Neuronal stem cell (in vitro differentiated cells): ENCODE results near the gene ECHDC1.

ENCODE experiments used
- DNase-seq: peaks from one replicate; pipeline ENCODE4 v3.0.0-alpha.2; 2013; ENCODE audit warnings: low spot score
- H2AFZ ChIP-seq: one replicate; pipeline ENCODE4 v1.6.1; 2013; ENCODE audit warnings: mild to moderate bottlenecking, low read length, inconsistent platforms
- H2AK5ac ChIP-seq: 2 replicates; pipeline ENCODE4 v1.6.1; 2013; ENCODE audit warnings: low read depth, mild to moderate bottlenecking, inconsistent platforms, low read length, moderate library complexity, mixed read lengths
- H2BK120ac ChIP-seq: 2 replicates; pipeline ENCODE4 v1.6.1; 2013; ENCODE audit warnings: low read depth, mild to moderate bottlenecking, inconsistent platforms, low read length, moderate library complexity, mixed read lengths
- H2BK12ac ChIP-seq: one replicate; pipeline ENCODE4 v1.6.1; 2013; ENCODE audit warnings: low read length, inconsistent platforms
- H2BK15ac ChIP-seq: 2 replicates; pipeline ENCODE4 v1.6.1; 2013; ENCODE audit warnings: mild to moderate bottlenecking, low read length, inconsistent platforms, mixed read lengths
- H2BK5ac ChIP-seq: one replicate; pipeline ENCODE4 v1.6.1; 2013; ENCODE audit warnings: inconsistent platforms, mild to moderate bottlenecking, low read length, moderate library complexity
- H3K14ac ChIP-seq: one replicate; pipeline ENCODE4 v1.6.1; 2013; ENCODE audit warnings: low read length, inconsistent platforms
- H3K18ac ChIP-seq: 2 replicates; pipeline ENCODE4 v1.6.1; 2013; ENCODE audit warnings: low read length, inconsistent platforms
- H3K23ac ChIP-seq: 2 replicates; pipeline ENCODE4 v1.6.1; 2013; ENCODE audit warnings: low read depth, mild to moderate bottlenecking, mixed read lengths, low read length, inconsistent platforms; ENCODE audit not compliant: poor library complexity
- H3K27ac ChIP-seq: replicated peaks from 3 replicates; pipeline ENCODE4 v1.5.1; 2013; ENCODE audit warnings: low read length, inconsistent platforms
- H3K27me3 ChIP-seq, 3 experiments: 2 replicates each; pipeline ENCODE4 v1.6.1; 2013; ENCODE audit warnings: low read length in 3 of 3, mild to moderate bottlenecking in 2 of 3, inconsistent platforms in 1 of 3, low read depth in 1 of 3, mixed read lengths in 1 of 3, moderate library complexity in 1 of 3; ENCODE audit not compliant: control insufficient read depth in 3 of 3, insufficient read depth in 3 of 3
- H3K36me3 ChIP-seq, 2 donors: replicated peaks in 1 of 2; 2 replicates each; pipeline ENCODE4 v1.6.1; 2013; ENCODE audit warnings: low read length in 2 of 2; ENCODE audit not compliant: control insufficient read depth in 2 of 2, insufficient read depth in 2 of 2
- H3K4ac ChIP-seq: 2 replicates; pipeline ENCODE4 v1.6.1; 2013; ENCODE audit warnings: inconsistent platforms, mild to moderate bottlenecking, low read length, moderate library complexity
- H3K4me1 ChIP-seq, 2 donors: 1 replicate in 1 of 2; 2 replicates in 1 of 2; pipeline ENCODE4 v1.6.1; 2013; ENCODE audit warnings: low read length in 2 of 2, low read depth in 1 of 2; ENCODE audit not compliant: control insufficient read depth in 2 of 2, insufficient read depth in 1 of 2
- H3K4me2 ChIP-seq: one replicate; pipeline ENCODE4 v1.6.1; 2013; ENCODE audit warnings: mild to moderate bottlenecking, low read length, inconsistent platforms; ENCODE audit not compliant: insufficient read depth, poor library complexity, severe bottlenecking
- H3K4me3 ChIP-seq, 2 donors: 2 replicates each; pipeline ENCODE4 v1.5.1; 2013; ENCODE audit warnings: low read length in 2 of 2, mild to moderate bottlenecking in 2 of 2, inconsistent platforms in 1 of 2, moderate library complexity in 1 of 2
- H3K79me1 ChIP-seq: one replicate; pipeline ENCODE4 v1.6.1; 2013; ENCODE audit warnings: low read depth, mild to moderate bottlenecking, inconsistent platforms, low read length, moderate library complexity
- H3K9ac ChIP-seq: one replicate; pipeline ENCODE4 v1.6.1; 2013; ENCODE audit warnings: mild to moderate bottlenecking, low read depth, low read length, inconsistent platforms; ENCODE audit not compliant: poor library complexity
- H3K9me3 ChIP-seq, 2 donors: replicated peaks in 1 of 2; 2 replicates each; pipeline versions ENCODE3 to v1.6.1; 2013; ENCODE audit warnings: low read length in 2 of 2, mild to moderate bottlenecking in 2 of 2, inconsistent platforms in 1 of 2, low read depth in 1 of 2, mixed read lengths in 1 of 2, moderate library complexity in 1 of 2; ENCODE audit not compliant: control insufficient read depth in 2 of 2, insufficient read depth in 1 of 2
- H4K8ac ChIP-seq: one replicate; pipeline ENCODE4 v1.6.1; 2013; ENCODE audit warnings: low read depth, mild to moderate bottlenecking, inconsistent platforms, low read length, moderate library complexity
- H4K91ac ChIP-seq: one replicate; pipeline ENCODE4 v1.6.1; 2013; ENCODE audit warnings: low read length, low read depth, mild to moderate bottlenecking, inconsistent platforms; ENCODE audit not compliant: poor library complexity
- WGBS, 2 donors: extraction: QIAGEN DNeasy Blood & Tissue Kit; methylation state at CpG; one replicate each; pipeline ENCODE4 v1.1.7; 2013; ENCODE audit warnings: missing lambda C conversion rate in 2 of 2, mixed read lengths in 1 of 2; ENCODE audit not compliant: insufficient read length in 2 of 2, insufficient replicate concordance in 1 of 2; ENCODE audit errors: extremely low coverage in 2 of 2; 5-methylcytosine and 5-hydroxymethylcytosine counted together

The ECHDC1 gene

GRCh38 chr6:127342296-127342945 is 988 bp downstream of the ECHDC1 start:
- DNase-seq, result peak; percentile 39
- no peak overlapping the region for H3K18ac ChIP-seq

DNA sequence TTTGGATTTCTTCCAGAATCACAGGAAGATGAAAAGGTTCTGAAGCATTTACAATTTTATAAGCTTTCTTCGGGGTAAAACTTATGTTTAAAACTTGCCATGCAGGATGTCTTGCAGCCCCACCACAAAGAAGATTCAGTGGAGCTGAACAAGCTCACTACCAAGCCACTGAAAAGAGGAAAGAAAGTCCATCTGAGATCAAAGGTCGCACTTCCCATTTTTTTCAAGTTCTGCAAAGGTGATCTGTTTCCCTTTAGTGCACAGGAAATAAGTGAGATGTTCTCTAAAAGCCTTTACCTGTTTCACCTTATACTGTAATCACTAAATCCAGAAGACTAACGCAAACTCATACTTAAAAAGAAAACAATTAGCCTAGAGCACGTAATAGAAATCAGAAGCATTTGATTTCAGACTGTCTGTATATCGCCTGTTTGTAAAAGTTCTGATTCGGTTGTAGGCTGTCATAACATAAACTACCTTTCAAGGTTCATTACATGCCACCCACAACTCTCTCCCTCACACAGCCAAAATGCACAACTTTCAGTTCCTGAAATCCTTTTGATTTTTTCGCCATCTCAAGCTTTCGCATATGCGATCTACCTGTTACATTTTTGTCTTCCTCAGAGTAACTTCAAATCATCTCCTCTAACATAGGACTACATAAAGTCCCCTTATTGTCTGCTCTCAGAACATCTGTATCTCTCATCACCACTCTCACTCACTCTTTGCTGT is 1.8 kb downstream of the ECHDC1 start:
- Histone ChIP-seq H2AFZ (no peak overlapping the region), H2BK15ac (no peak overlapping the region), H3K36me3 (peaks cover 1 to 44% of the 10 kb centered on the region in 2 donors), H2AK5ac (no peak overlapping the region), H3K14ac (no peak overlapping the region), H3K9me3 (peaks cover 0 to 12% of the 10 kb centered on the region in 2 donors), H2BK120ac (no peak overlapping the region), H4K8ac (no peak overlapping the region), H3K27me3 (no peaks in the 10 kb centered on the region), H4K91ac (no peak overlapping the region), H2BK5ac (no peak overlapping the region), H3K18ac (no peak overlapping the region), H3K4me2 (peak overlapping the region; percentile 63), H3K27ac (no peak overlapping the region), H3K4me3 (peak overlapping the region in 1 of 2 donors; percentile 74), H3K79me1 (no peaks in the 10 kb centered on the region), H3K4me1 (peaks cover 6 to 23% of the 10 kb centered on the region in 2 donors), H3K23ac (no peak overlapping the region), H3K4ac (no peak overlapping the region), H3K9ac (no peak overlapping the region), H2BK12ac (no peak overlapping the region)
- no CpG with 5 or more reads among the region's 9 CpGs for WGBS, 2 donors
- no peak for DNase-seq

More at GRCh38 chr6:127342296-127342945, 988 bp downstream of the ECHDC1 start:
- Histone ChIP-seq H3K23ac (no peak overlapping the region), H2AFZ (peak overlapping the region; percentile 82), H3K4me3 (peak overlapping the region; percentile 74 to 88), H4K8ac (no peak overlapping the region), H3K4me1 (peaks cover 6 to 23% of the 10 kb centered on the region in 2 donors), H3K14ac (no peak overlapping the region), H3K9me3 (peaks cover 0 to 15% of the 10 kb centered on the region in 2 donors), H3K4ac (no peak overlapping the region), H3K27me3 (no peaks in the 10 kb centered on the region), H2BK120ac (no peak overlapping the region), H4K91ac (no peak overlapping the region), H2AK5ac (no peak overlapping the region), H2BK15ac (no peak overlapping the region), H3K4me2 (peak overlapping the region; percentile 63), H2BK12ac (no peak overlapping the region), H3K9ac (no peak overlapping the region), H3K36me3 (peaks cover 1 to 46% of the 10 kb centered on the region in 2 donors), H3K79me1 (no peaks in the 10 kb centered on the region), H3K27ac (peak overlapping the region; percentile 29), H2BK5ac (no peak overlapping the region)
- WGBS, 2 donors, result no CpG with 5 or more reads among the region's 10 CpGs

DNA sequence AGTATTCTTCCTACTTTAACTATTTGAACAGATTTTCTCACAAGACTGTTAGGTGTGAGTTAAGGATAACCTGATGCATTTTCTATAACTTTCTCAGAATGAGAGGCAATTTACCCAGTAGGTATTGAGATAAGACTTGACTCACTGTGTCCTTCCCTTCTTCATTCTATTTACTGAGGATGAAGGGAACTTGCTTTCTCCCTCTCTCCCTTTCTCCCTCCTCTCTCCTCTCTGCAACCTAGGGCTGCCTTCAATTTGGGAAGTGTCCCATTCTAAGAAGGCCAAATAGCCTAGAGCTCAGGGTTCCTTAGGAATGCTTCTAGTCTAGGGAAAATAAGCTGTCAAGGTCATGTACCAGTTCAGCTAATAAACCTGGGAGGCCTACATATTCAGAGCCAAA is 3.2 kb downstream of the ECHDC1 start:
- H2BK12ac ChIP-seq, result no peak overlapping the region
- no peak for DNase-seq
- no peak overlapping the region for H3K23ac ChIP-seq
- H3K27me3 ChIP-seq, result no peaks in the 10 kb centered on the region
- H4K91ac ChIP-seq, result no peak overlapping the region
- no peak overlapping the region for H2BK5ac ChIP-seq
- no peak overlapping the region for H2AK5ac ChIP-seq
- H3K79me1 ChIP-seq, result no peaks in the 10 kb centered on the region
- no peak overlapping the region for H3K18ac ChIP-seq
- H3K9me3 ChIP-seq, result no peaks in the 10 kb centered on the region
- H3K4me3 ChIP-seq, result no peak overlapping the region
- H3K4me1 ChIP-seq, result peaks cover 6 to 23% of the 10 kb centered on the region in 2 donors
- no peak overlapping the region for H3K9ac ChIP-seq
- H3K14ac ChIP-seq, result no peak overlapping the region
- H2AFZ ChIP-seq, result no peak overlapping the region
- H3K27ac ChIP-seq, result no peak overlapping the region
- no peak overlapping the region for H2BK15ac ChIP-seq
- no peak overlapping the region for H4K8ac ChIP-seq
- no peak overlapping the region for H3K4me2 ChIP-seq
- no peak overlapping the region for H3K4ac ChIP-seq
- H3K36me3 ChIP-seq, result peaks cover 1 to 41% of the 10 kb centered on the region in 2 donors
- no peak overlapping the region for H2BK120ac ChIP-seq

- Histone ChIP-seq H3K79me1 (no peaks in the 10 kb centered on the region), H3K4me1 (peaks cover 3 to 21% of the 10 kb centered on the region in 2 donors), H2BK15ac (no peak overlapping the region), H3K23ac (no peak overlapping the region), H2AFZ (no peak overlapping the region), H2BK120ac (no peak overlapping the region), H3K4me3 (no peak overlapping the region), H2BK12ac (no peak overlapping the region), H3K9ac (no peak overlapping the region), H3K27ac (no peak overlapping the region), H3K4ac (no peak overlapping the region), H2AK5ac (no peak overlapping the region), H4K8ac (no peak overlapping the region), H3K14ac (no peak overlapping the region), H2BK5ac (no peak overlapping the region), H3K27me3 (no peaks in the 10 kb centered on the region), H3K36me3 (peaks cover 1 to 53% of the 10 kb centered on the region in 2 donors), H4K91ac (no peak overlapping the region), H3K18ac (no peak overlapping the region), H3K9me3 (no peaks in the 10 kb centered on the region), H3K4me2 (no peak overlapping the region)
- WGBS, 2 donors, result no CpG with 5 or more reads among the region's 1 CpG
- no peak for DNase-seq
Measured at GRCh38 chr6:127338936-127339335, 4.5 kb downstream of the ECHDC1 start.
